Lower leg skin (tissue), 3 donors: ENCODE measurements around the gene MAP4K3.
"Not testable (repeated sequence)": the region's sequence is repeated elsewhere in the genome, so short reads cannot be mapped to it uniquely, and the experiment has no call there.

Experiments used
- CTCF ChIP-seq, 3 donors: fragments of 450-650 bp; IDR thresholded peaks; one replicate each; pipeline ENCODE4 v1.5.1; 2016; ENCODE audit warnings: antibody characterized with exemption in 3 of 3, mild to moderate bottlenecking in 3 of 3, moderate library complexity in 2 of 3
- POLR2A ChIP-seq, 2 donors: fragments of 450-650 bp; IDR thresholded peaks; one replicate each; pipeline ENCODE4 v1.6.1; 2016 to 2017; ENCODE audit warnings: antibody characterized with exemption in 2 of 2, mild to moderate bottlenecking in 1 of 2, moderate library complexity in 1 of 2

- not testable (repeated sequence) for TF ChIP-seq CTCF, POLR2A (IDR thresholded peaks at IDR 0.05)
These were observed 192.7 kb downstream of the MAP4K3 start for GRCh38 chr2:39244241-39244862.
